ENCODE results near the gene ITGB4.

ITGB4 gene

GRCh38 chr17:75684249-75684648, 37.0 kb upstream of the ITGB4 start:
- TF ChIP-seq POLR2AphosphoS5 (IDR thresholded peaks at IDR 0.05; ENCODE audit: low read depth, low read length) (no peak), REST (IDR thresholded peaks at IDR 0.05; ENCODE audit: insufficient read depth in 1 of 2, low read depth in 2 of 2, low read length in 2 of 2) (no peak), TAF1 (IDR thresholded peaks at IDR 0.05; ENCODE audit: borderline replicate concordance, insufficient read depth, low read length) (no peak), FOXP2 (optimal IDR thresholded peaks at IDR 0.05; ENCODE audit: borderline replicate concordance, extremely low read depth, extremely low read length, insufficient read depth) (no peak), SIN3A (IDR thresholded peaks at IDR 0.05; ENCODE audit: borderline replicate concordance, insufficient read depth, low read length) (no peak)

GRCh38 chr17:75684924-75685323, 36.3 kb upstream of the ITGB4 start:
- TF ChIP-seq TAF1 (IDR thresholded peaks at IDR 0.05; ENCODE audit: borderline replicate concordance, insufficient read depth, low read length) (no peak), SIN3A (IDR thresholded peaks at IDR 0.05; ENCODE audit: borderline replicate concordance, insufficient read depth, low read length) (no peak), REST (IDR thresholded peaks at IDR 0.05; ENCODE audit: insufficient read depth in 1 of 2, low read depth in 2 of 2, low read length in 2 of 2) (no peak), FOXP2 (optimal IDR thresholded peaks at IDR 0.05; ENCODE audit: borderline replicate concordance, extremely low read depth, extremely low read length, insufficient read depth) (no peak)

- TF ChIP-seq POLR2AphosphoS5 (IDR thresholded peaks at IDR 0.05; ENCODE audit: low read depth, low read length) (no peak), SIN3A (IDR thresholded peaks at IDR 0.05; ENCODE audit: borderline replicate concordance, insufficient read depth, low read length) (no peak), FOXP2 (optimal IDR thresholded peaks at IDR 0.05; ENCODE audit: borderline replicate concordance, extremely low read depth, extremely low read length, insufficient read depth) (no peak), REST (IDR thresholded peaks at IDR 0.05; ENCODE audit: insufficient read depth in 1 of 2, low read depth in 2 of 2, low read length in 2 of 2) (no peak), TAF1 (IDR thresholded peaks at IDR 0.05; ENCODE audit: borderline replicate concordance, insufficient read depth, low read length) (no peak)
These were observed 35.8 kb upstream of the ITGB4 start for GRCh38 chr17:75685499-75685898.

- TF ChIP-seq SIN3A (IDR thresholded peaks at IDR 0.05; ENCODE audit: borderline replicate concordance, insufficient read depth, low read length) = no peak
- no peak for TF ChIP-seq POLR2AphosphoS5 (IDR thresholded peaks at IDR 0.05; ENCODE audit: low read depth, low read length)
- TF ChIP-seq FOXP2 (optimal IDR thresholded peaks at IDR 0.05; ENCODE audit: borderline replicate concordance, extremely low read depth, extremely low read length, insufficient read depth) = no peak
- no peak for TF ChIP-seq TAF1 (IDR thresholded peaks at IDR 0.05; ENCODE audit: borderline replicate concordance, insufficient read depth, low read length)
- no peak for TF ChIP-seq REST (IDR thresholded peaks at IDR 0.05; ENCODE audit: insufficient read depth in 1 of 2, low read depth in 2 of 2, low read length in 2 of 2)
These were observed 32.9 kb upstream of the ITGB4 start for GRCh38 chr17:75688209-75688825.
